Sigmoid colon (tissue), 4 donors: ENCODE measurements around the gene WBP1L.

Experiments used
- EP300 ChIP-seq, 4 donors: sonication (generic); formaldehyde crosslinking; IDR thresholded peaks; one replicate each; pipeline ENCODE4 v1.6.1; 2017; ENCODE audit warnings: antibody characterized with exemption in 4 of 4
- POLR2A ChIP-seq, 2 donors: fragments of 450-650 bp; IDR thresholded peaks; one replicate each; pipeline ENCODE4 v1.6.1; 2016; ENCODE audit warnings: antibody characterized with exemption in 2 of 2, mild to moderate bottlenecking in 2 of 2, moderate library complexity in 2 of 2
- POLR2AphosphoS5 ChIP-seq, 4 donors: sonication (generic); formaldehyde crosslinking; IDR thresholded peaks; one replicate each; pipeline ENCODE4 v1.6.1; 2017; ENCODE audit warnings: antibody characterized with exemption in 4 of 4
- TF ChIP-seq, protein P1 (sequence below), 4 experiments: fragments of 450-650 bp in 3 of 4; fragments of 200-600 bp in 1 of 4; IDR thresholded peaks; one replicate each; pipeline ENCODE4 v1.5.1; 2016 to 2019; ENCODE audit warnings: antibody characterized with exemption in 4 of 4, mild to moderate bottlenecking in 3 of 4, moderate library complexity in 2 of 4

- TF ChIP-seq, protein P1, sequence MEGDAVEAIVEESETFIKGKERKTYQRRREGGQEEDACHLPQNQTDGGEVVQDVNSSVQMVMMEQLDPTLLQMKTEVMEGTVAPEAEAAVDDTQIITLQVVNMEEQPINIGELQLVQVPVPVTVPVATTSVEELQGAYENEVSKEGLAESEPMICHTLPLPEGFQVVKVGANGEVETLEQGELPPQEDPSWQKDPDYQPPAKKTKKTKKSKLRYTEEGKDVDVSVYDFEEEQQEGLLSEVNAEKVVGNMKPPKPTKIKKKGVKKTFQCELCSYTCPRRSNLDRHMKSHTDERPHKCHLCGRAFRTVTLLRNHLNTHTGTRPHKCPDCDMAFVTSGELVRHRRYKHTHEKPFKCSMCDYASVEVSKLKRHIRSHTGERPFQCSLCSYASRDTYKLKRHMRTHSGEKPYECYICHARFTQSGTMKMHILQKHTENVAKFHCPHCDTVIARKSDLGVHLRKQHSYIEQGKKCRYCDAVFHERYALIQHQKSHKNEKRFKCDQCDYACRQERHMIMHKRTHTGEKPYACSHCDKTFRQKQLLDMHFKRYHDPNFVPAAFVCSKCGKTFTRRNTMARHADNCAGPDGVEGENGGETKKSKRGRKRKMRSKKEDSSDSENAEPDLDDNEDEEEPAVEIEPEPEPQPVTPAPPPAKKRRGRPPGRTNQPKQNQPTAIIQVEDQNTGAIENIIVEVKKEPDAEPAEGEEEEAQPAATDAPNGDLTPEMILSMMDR (IDR thresholded peaks at IDR 0.05) = no peak
- no peak for TF ChIP-seq POLR2A (IDR thresholded peaks at IDR 0.05)
- TF ChIP-seq POLR2AphosphoS5 (IDR thresholded peaks at IDR 0.05) = no peak
- no peak for TF ChIP-seq EP300 (IDR thresholded peaks at IDR 0.05)
Measured at GRCh38 chr10:102804382-102805055, 60.8 kb downstream of the WBP1L start.
